H1 (cell line): ENCODE data around the gene CD8B2. TPM values are rescaled to one million over a fixed set of nuclear protein-coding genes. Genes with fewer than 3 reads are reported as not detected.

Experiments used
- GTF2F1 ChIP-seq: IDR thresholded peaks from 2 replicates; pipeline ENCODE4 v1.6.1; 2012; ENCODE audit warnings: low read depth, low read length, improper control_type of control experiment, borderline replicate concordance
- SIN3A ChIP-seq, 2 experiments: IDR thresholded peaks in 1 of 2; conservative IDR thresholded peaks in 1 of 2; 2 replicates each; pipeline ENCODE4 v1.6.1; 2011 to 2012; ENCODE audit warnings: low read length in 2 of 2, improper control_type of control experiment in 1 of 2, low read depth in 1 of 2, mild to moderate bottlenecking in 1 of 2
- SP1 ChIP-seq: IDR thresholded peaks from 2 replicates; pipeline ENCODE4 v1.6.1; 2011; ENCODE audit warnings: low read depth, low read length
- SUZ12 ChIP-seq: fragments of 200-600 bp; sonication (generic); IDR thresholded peaks from 2 replicates; pipeline ENCODE4 v1.6.1; 2012; ENCODE audit warnings: mild to moderate bottlenecking, inconsistent platforms, low read length, moderate library complexity, mixed read lengths
- polyA plus RNA-seq, 7 experiments: library from polyadenylated mRNA; depleted of rRNA in 3 of 7; stranded (reverse) in 5 of 7; unstranded in 2 of 7; fragments of >200 nt in 5 of 7; fragments of 200-250 nt in 2 of 7; gene quantifications; 1 replicate in 5 of 7; 2 replicates in 1 of 7; 4 replicates in 1 of 7; pipeline versions ENCODE4 v1.2.1 to v1.2.3, GENCODE V29; 2011 to 2013; ENCODE audit warnings: missing spikeins in 2 of 7, mixed read lengths in 2 of 7
- total RNA-seq: library from RNA; stranded (reverse); fragmentation: NEBNext Ultra II Directional; extraction: Animal tissue kit (Norgen Biotek cat#: 25700); gene quantifications from 2 replicates; pipeline ENCODE4 v1.2.1, GENCODE V29; 2021
- TF ChIP-seq, protein P1 (sequence below), 3 experiments: IDR thresholded peaks; 1 replicate in 2 of 3; 2 replicates in 1 of 3; pipeline versions ENCODE4 v1.5.1 to v1.6.1; 2011; ENCODE audit warnings: low read length in 3 of 3, mild to moderate bottlenecking in 3 of 3, inconsistent platforms in 2 of 3, low read depth in 1 of 3, moderate library complexity in 1 of 3; ENCODE audit not compliant: insufficient read depth in 1 of 3; ENCODE audit errors: control extremely low read depth in 1 of 3

CD8B2 gene
- total and polyA plus RNA-seq, 2 of the 8 experiments (the other 6 are each of a cell fraction or from before 2014, with no cell fraction given) = 0.03 TPM; not detected in 1

DNA sequence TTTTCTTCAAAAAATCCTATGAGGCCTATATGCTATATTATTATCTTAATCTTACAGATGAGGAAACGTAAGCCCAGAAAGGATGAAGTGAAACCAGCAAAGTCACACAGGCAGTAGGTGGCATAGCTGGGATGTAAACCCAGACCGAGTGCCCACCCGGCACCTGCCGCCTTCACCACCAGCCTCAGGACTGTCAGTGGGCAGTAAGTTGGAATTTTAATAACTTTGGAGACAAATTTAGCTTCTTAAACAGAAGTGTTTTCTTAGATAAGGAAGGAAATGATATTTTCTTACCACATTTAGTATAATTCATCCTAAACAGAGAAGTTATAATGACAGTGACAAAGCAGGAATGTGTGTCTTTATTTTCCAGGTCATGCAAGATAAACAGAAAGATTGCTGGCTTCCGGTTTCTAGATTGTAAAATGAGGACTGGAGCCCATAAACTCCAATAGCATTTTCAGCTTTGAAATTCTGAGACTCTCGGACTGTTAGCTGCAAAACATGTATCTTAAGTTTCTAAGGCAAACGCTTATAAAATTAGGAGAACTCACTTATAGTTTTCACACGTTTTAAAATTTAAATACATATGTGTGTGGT lies 59.3 kb downstream of the CD8B2 start (continued):
- no peak for TF ChIP-seq SP1
- TF ChIP-seq SUZ12 = no peak
- TF ChIP-seq GTF2F1 = no peak
- TF ChIP-seq, protein P1, sequence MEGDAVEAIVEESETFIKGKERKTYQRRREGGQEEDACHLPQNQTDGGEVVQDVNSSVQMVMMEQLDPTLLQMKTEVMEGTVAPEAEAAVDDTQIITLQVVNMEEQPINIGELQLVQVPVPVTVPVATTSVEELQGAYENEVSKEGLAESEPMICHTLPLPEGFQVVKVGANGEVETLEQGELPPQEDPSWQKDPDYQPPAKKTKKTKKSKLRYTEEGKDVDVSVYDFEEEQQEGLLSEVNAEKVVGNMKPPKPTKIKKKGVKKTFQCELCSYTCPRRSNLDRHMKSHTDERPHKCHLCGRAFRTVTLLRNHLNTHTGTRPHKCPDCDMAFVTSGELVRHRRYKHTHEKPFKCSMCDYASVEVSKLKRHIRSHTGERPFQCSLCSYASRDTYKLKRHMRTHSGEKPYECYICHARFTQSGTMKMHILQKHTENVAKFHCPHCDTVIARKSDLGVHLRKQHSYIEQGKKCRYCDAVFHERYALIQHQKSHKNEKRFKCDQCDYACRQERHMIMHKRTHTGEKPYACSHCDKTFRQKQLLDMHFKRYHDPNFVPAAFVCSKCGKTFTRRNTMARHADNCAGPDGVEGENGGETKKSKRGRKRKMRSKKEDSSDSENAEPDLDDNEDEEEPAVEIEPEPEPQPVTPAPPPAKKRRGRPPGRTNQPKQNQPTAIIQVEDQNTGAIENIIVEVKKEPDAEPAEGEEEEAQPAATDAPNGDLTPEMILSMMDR (IDR thresholded peaks at IDR 0.05; ENCODE audit: control extremely low read depth in 1 of 3, insufficient read depth in 1 of 3, low read depth in 1 of 3, low read length in 3 of 3) = no peak
- TF ChIP-seq SIN3A (conservative IDR thresholded peaks at IDR 0.05 in 1 of 2, IDR thresholded peaks at IDR 0.05 in 1 of 2; ENCODE audit: low read depth in 1 of 2, low read length in 2 of 2) = no peak
